ENCODE results near the gene HINFP.

- no peak for TF ChIP-seq EZH2 (IDR thresholded peaks at IDR 0.05; ENCODE audit: borderline replicate concordance, low read length)
- no peak for TF ChIP-seq CTCF (conservative IDR thresholded peaks at IDR 0.05 in 1 of 2, IDR thresholded peaks at IDR 0.05 in 1 of 2; ENCODE audit: extremely low read depth in 1 of 2, insufficient read depth in 1 of 2, low read depth in 1 of 2, low read length in 2 of 2)
These were observed 31.2 kb downstream of the HINFP start for GRCh38 chr11:119152604-119153003.

Data from mammary epithelial cell (primary cell).